HG03521 (cell line): Measurements from ENCODE around the gene ARHGEF7.
"Not testable (repeated sequence)": the region's sequence is repeated elsewhere in the genome, so short reads cannot be mapped to it uniquely, and the experiment has no call there.

ENCODE experiments used
- ATAC-seq: cut with Tn5 transposase; IDR thresholded peaks from one replicate; pipeline ENCODE4 v1.9.1; 2021; ENCODE audit warnings: mild to moderate bottlenecking, moderate library complexity; ENCODE audit not compliant: unreplicated experiment

ARHGEF7 gene

GRCh38 chr13:111115061-111115964, at the start of gene ARHGEF7:
Gene ARHGEF7 (plus strand): TSS chr13:111115310. CDS start chr13:111115527, 217 bp downstream.
- no peak for ATAC-seq

GRCh38 chr13:111065698-111066097, 49.4 kb upstream of the ARHGEF7 start:
- ATAC-seq, result no peak

GRCh38 chr13:111066544-111066943, 48.6 kb upstream of the ARHGEF7 start:
- ATAC-seq, result no peak

GRCh38 chr13:111068009-111068350, 47.1 kb upstream of the ARHGEF7 start:
- no peak for ATAC-seq

GRCh38 chr13:111071120-111071519, 44.0 kb upstream of the ARHGEF7 start:
- ATAC-seq, result not testable (repeated sequence)

GRCh38 chr13:111071526-111071925, 43.6 kb upstream of the ARHGEF7 start:
- not testable (repeated sequence) for ATAC-seq

- ATAC-seq, result no peak
Measured at GRCh38 chr13:111074826-111075225, 40.3 kb upstream of the ARHGEF7 start.

GRCh38 chr13:111076155-111077013, 38.7 kb upstream of the ARHGEF7 start:
- no peak for ATAC-seq

GRCh38 chr13:111079375-111079774, 35.7 kb upstream of the ARHGEF7 start:
- ATAC-seq, result no peak

- ATAC-seq, result no peak
Measured at GRCh38 chr13:111080642-111081041, 34.5 kb upstream of the ARHGEF7 start.

- no peak for ATAC-seq
Measured at GRCh38 chr13:111082240-111082639, 32.9 kb upstream of the ARHGEF7 start.

- not testable (repeated sequence) for ATAC-seq
Measured at GRCh38 chr13:111082769-111083168, 32.3 kb upstream of the ARHGEF7 start.

GRCh38 chr13:111083693-111084092, 31.4 kb upstream of the ARHGEF7 start:
- ATAC-seq, result not testable (repeated sequence)

GRCh38 chr13:111090169-111090568, 24.9 kb upstream of the ARHGEF7 start:
- no peak for ATAC-seq

- no peak for ATAC-seq
Measured at GRCh38 chr13:111092685-111093084, 22.4 kb upstream of the ARHGEF7 start.

GRCh38 chr13:111093136-111093535, 22.0 kb upstream of the ARHGEF7 start:
- ATAC-seq, result no peak

- no peak for ATAC-seq
Measured at GRCh38 chr13:111093634-111094033, 21.5 kb upstream of the ARHGEF7 start.

GRCh38 chr13:111095031-111095840, 19.9 kb upstream of the ARHGEF7 start:
- ATAC-seq, result no peak

- no peak for ATAC-seq
Measured at GRCh38 chr13:111095911-111096501, 19.1 kb upstream of the ARHGEF7 start.

GRCh38 chr13:111099290-111099689, 15.8 kb upstream of the ARHGEF7 start:
- no peak for ATAC-seq
